Activated CD4-positive, alpha-beta T cell treated with anti-CD3 and anti-CD28 coated beads, Interleukin-2, amount 10 ng/mL, durations not matched to agents 24 days and 14 days (primary cell): ENCODE results near the gene IL1RL2. TPM values are rescaled to one million over a fixed set of nuclear protein-coding genes. Genes with fewer than 3 reads are reported as not detected.
A peak's percentile ranks its signal among the peaks of the same experiment; 100 is the strongest.

Source experiments
- DNase-seq: peaks from one replicate; pipeline ENCODE4 v3.0.0; 2022
- H3K27ac Mint-ChIP-seq: one replicate; pipeline ENCODE4 v1.8.0; 2022; ENCODE audit warnings: mild to moderate bottlenecking, mixed read lengths
- H3K27me3 Mint-ChIP-seq: one replicate; pipeline ENCODE4 v1.8.0; 2022; ENCODE audit warnings: mixed read lengths
- H3K36me3 Mint-ChIP-seq: one replicate; pipeline ENCODE4 v1.8.0; 2022; ENCODE audit warnings: low read depth, mild to moderate bottlenecking, mixed read lengths
- H3K4me1 Mint-ChIP-seq: one replicate; pipeline ENCODE4 v1.8.0; 2021; ENCODE audit warnings: mixed read lengths
- H3K4me3 Mint-ChIP-seq: one replicate; pipeline ENCODE4 v1.8.0; 2022; ENCODE audit warnings: mild to moderate bottlenecking, moderate library complexity, mixed read lengths
- H3K9me3 Mint-ChIP-seq: one replicate; pipeline ENCODE4 v1.8.0; 2021; ENCODE audit warnings: mixed read lengths
- intact Hi-C: fragments of 100-400 bp; cut with micrococcal nuclease; formaldehyde crosslinking; loops from one replicate; pipeline ENCODE4 v1.15.1; 2023
- total RNA-seq: library from RNA; stranded (reverse); gene quantifications from 2 replicates; pipeline ENCODE4 v1.2.3, GENCODE V29; 2022

Gene IL1RL2
- total RNA-seq, 1 donor from 2014 or later = 0.09 TPM

GRCh38 chr2:102193074-102193473 is 6.3 kb downstream of the IL1RL2 start:
- Mint-ChIP-seq H3K4me3 (no peak overlapping the region), H3K4me1 (peaks cover 5% of the 10 kb centered on the region), H3K9me3 (no peaks in the 10 kb centered on the region), H3K27me3 (peaks cover 18% of the 10 kb centered on the region), H3K27ac (no peak overlapping the region), H3K36me3 (no peaks in the 10 kb centered on the region)
- DNase-seq = no peak
- intact Hi-C loops = no loop called here

DNA sequence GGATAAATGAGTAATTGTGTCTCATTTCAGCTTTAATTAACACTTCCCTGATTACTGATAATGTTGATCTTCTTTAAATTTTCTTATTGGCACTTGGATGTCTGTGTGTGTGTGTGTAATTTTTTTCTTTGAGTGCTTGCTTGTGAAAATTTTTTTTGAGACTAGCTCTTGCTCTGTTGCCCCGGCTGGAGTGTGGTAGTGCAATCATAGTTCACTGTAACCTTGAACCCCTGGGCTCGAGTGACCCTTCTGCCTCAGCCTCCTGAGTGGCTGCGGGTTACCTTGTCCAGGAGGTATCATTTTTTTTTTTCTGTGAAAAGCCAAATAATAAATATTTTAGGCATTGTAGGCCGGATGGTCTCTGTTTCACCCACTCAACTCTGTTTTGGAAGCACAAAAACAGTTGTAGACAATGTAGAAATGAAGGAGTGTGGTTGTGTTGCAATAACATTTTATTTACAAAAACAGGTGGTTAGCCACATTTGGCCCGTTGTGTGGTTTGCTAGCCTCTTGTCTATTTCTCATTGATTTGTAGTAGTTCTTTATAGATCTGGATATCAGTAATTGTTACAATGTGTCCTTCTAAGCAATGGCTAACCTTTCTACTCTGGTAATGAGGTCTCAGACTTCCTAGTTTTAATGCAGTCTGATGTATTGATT is 7.9 kb downstream of the IL1RL2 start:
- Mint-ChIP-seq H3K4me3 (no peak overlapping the region), H3K36me3 (no peaks in the 10 kb centered on the region), H3K27ac (no peak overlapping the region), H3K4me1 (peaks cover 5% of the 10 kb centered on the region), H3K9me3 (no peaks in the 10 kb centered on the region), H3K27me3 (peaks cover 15% of the 10 kb centered on the region)
- intact Hi-C loops = no loop called here
- DNase-seq = no peak

DNA sequence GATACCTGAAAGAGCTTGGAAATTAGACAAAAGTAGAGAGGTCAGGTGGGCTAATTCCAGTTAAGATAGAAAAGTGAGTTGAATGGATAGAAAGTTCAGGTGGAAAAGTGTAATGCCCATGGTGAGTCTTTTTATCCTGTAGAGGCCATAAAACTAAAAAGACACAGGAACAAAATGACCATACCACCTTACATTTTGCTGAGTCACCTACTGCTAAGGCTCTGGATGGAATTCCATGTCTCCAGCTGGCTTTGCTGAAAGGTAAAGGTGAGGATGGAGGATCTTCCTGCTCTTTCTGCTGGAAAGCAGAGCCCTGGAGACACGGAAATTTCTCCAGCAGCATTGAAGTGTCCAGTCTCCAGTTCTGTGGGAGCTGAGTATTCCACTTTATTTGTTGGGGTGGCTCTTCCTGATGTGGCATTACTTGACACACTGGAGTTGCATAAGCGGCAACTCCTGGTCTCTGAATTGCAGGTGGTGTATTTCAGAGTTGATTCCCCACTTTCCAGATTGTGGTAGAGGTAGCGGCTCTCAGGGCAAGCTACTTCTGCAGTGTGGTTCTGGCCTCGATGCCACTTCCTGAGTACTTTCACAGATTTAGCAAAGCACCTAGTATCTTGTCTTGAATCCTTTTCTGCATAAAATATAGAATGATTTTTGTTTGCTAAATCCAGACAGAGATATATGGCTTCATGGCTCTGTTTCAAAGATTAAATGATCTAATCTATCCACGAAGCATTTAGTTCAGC is 10.7 kb downstream of the IL1RL2 start:
- DNase-seq = no peak
- no peak overlapping the region for H3K27ac Mint-ChIP-seq
- H3K36me3 Mint-ChIP-seq = no peaks in the 10 kb centered on the region
- H3K9me3 Mint-ChIP-seq = no peaks in the 10 kb centered on the region
- intact Hi-C loops = no loop called here
- peaks cover 5% of the 10 kb centered on the region for H3K4me1 Mint-ChIP-seq
- H3K27me3 Mint-ChIP-seq = peaks cover 10% of the 10 kb centered on the region
- no peak overlapping the region for H3K4me3 Mint-ChIP-seq

- intact Hi-C loops = no loop called here
- Mint-ChIP-seq H3K27ac (no peak overlapping the region), H3K4me3 (no peak overlapping the region), H3K27me3 (peaks cover 9% of the 10 kb centered on the region), H3K9me3 (peaks cover 5% of the 10 kb centered on the region), H3K4me1 (peaks cover 5% of the 10 kb centered on the region), H3K36me3 (no peaks in the 10 kb centered on the region)
- DNase-seq = no peak
Measured at GRCh38 chr2:102200539-102200938, 13.7 kb downstream of the IL1RL2 start.

- no peaks in the 10 kb centered on the region for H3K4me1 Mint-ChIP-seq
- no peak for DNase-seq
- H3K27ac Mint-ChIP-seq = no peak overlapping the region
- peaks cover 9% of the 10 kb centered on the region for H3K9me3 Mint-ChIP-seq
- H3K27me3 Mint-ChIP-seq = peaks cover 7% of the 10 kb centered on the region
- H3K4me3 Mint-ChIP-seq = no peak overlapping the region
- no peaks in the 10 kb centered on the region for H3K36me3 Mint-ChIP-seq
- intact Hi-C loops = no loop called here
Measured at GRCh38 chr2:102204638-102205037, 17.8 kb downstream of the IL1RL2 start.

DNA sequence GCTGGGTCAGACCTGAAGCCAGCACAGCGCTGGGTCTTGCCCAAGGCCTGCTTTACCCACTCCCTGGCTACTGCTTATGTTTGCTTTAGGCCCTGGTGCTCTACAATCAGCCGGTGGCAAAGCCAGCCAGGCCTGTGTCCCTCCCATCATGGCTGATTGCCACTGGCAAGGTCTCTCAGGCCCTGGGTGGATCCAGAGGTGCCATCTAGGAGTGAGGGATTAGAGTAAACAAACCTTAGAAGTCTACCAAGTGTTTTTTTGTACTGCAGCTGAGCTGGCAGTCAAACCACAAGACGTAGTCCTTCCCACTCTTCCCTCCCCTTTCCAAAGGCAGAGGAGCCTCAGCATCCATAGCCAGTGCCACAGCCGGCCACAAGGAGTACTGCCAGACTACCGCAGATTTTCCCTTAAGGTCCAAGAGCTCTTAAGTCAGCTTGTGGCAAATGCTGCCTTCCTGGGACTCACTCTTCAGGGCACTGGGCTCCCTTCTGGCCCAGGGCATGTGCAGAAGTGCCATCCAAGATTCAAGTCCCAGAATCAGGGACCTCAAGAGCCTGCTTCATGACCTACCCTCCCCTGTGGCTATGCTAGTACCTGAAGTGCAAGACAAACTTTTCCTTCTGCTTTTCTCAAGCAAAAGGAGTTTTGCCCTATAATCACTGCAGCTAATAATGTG is 20.0 kb downstream of the IL1RL2 start:
- Mint-ChIP-seq H3K27me3 (peaks cover 7% of the 10 kb centered on the region), H3K4me3 (no peak overlapping the region), H3K36me3 (no peaks in the 10 kb centered on the region), H3K4me1 (no peaks in the 10 kb centered on the region), H3K27ac (no peak overlapping the region), H3K9me3 (peaks cover 9% of the 10 kb centered on the region)
- no peak for DNase-seq
- intact Hi-C loops = no loop called here

DNA sequence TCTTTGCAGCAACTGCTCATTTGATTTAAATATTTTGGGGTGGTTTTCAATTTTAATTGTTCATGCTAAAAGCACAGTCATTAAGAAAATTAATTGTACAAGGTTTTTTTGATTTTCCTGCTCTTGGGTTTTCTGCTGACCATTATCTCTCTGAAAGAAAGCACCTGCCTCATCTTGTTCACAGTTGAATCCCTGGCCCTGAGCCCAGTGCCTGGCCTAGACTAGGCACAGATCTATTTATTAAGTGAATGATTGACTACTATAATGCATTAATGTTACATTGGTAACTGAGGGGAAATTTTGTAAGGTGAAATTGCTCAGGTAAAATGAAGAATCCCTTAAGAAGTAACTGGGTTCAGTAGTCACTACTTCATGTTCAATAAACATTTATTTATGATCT is 22.0 kb downstream of the IL1RL2 start:
- peaks cover 6% of the 10 kb centered on the region for H3K27me3 Mint-ChIP-seq

GRCh38 chr2:102209474-102209873 is 22.7 kb downstream of the IL1RL2 start:
- no peaks in the 10 kb centered on the region for H3K36me3 Mint-ChIP-seq
- H3K27me3 Mint-ChIP-seq = peaks cover 1% of the 10 kb centered on the region
- no peak overlapping the region for H3K27ac Mint-ChIP-seq
- no peak for DNase-seq
- H3K9me3 Mint-ChIP-seq = peaks cover 5% of the 10 kb centered on the region
- intact Hi-C loops = no loop called here
- H3K4me1 Mint-ChIP-seq = no peaks in the 10 kb centered on the region
- H3K4me3 Mint-ChIP-seq = no peak overlapping the region

More for the DNA sequence above, 22.0 kb downstream of the IL1RL2 start:
- no peak overlapping the region for H3K27ac Mint-ChIP-seq
- H3K4me3 Mint-ChIP-seq = no peak overlapping the region
- H3K4me1 Mint-ChIP-seq = no peaks in the 10 kb centered on the region
- H3K36me3 Mint-ChIP-seq = no peaks in the 10 kb centered on the region
- peaks cover 9% of the 10 kb centered on the region for H3K9me3 Mint-ChIP-seq
- intact Hi-C loops = no loop called here
- no peak for DNase-seq

GRCh38 chr2:102217032-102217431 is 30.2 kb downstream of the IL1RL2 start:
- Mint-ChIP-seq H3K4me1 (peaks cover 13% of the 10 kb centered on the region), H3K9me3 (peaks cover 37% of the 10 kb centered on the region), H3K27ac (no peak overlapping the region), H3K4me3 (no peak overlapping the region), H3K36me3 (peaks cover 20% of the 10 kb centered on the region), H3K27me3 (peaks cover 1% of the 10 kb centered on the region)
- intact Hi-C loops = no loop called here
- no peak for DNase-seq

DNA sequence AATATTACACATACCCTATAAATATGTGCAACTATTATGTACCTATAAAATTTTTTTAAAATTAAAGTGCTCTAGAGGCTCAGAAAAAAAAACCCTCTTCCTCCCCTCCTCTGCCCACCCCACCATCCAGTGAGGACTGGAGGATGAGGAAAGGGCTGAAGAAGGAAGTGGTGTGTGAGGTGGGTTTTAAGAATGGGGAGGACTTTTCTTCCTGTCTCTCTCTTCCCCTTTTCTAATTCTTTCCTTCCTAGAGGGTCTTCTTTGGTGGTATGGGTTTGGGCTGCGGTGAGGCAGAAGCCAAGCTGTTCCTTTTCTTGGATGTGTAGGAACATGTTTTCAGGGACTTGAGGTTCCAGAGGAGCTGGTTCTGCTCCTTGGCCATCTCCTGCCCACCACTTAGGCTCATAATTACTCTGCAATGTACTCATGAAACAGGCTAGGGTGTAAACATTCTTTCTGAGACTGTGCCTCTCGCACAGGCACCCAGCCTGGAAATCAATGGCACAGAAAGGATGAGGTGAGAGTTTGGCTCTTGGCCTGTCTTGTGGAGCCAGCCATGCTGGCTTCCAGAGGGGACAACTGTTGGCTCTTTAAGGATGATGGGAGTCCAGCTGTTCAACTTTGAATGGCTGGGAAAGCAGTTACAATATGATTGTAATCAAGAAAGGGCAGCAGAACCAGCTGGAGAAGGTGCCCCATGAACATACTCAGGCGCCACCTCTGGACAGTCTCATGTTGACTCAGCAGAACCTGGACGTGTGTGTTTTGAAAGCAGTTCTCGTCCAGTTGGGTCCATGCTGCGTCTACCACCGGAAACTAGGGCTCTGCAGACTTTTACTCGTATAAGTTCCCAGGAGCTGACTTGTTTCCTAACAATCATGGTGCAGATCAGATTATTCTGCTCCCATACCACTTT is 38.3 kb downstream of the IL1RL2 start:
- Mint-ChIP-seq H3K27ac (peak overlapping the region; percentile 35), H3K4me1 (peaks cover 50% of the 10 kb centered on the region), H3K9me3 (peaks cover 6% of the 10 kb centered on the region), H3K27me3 (peaks cover 3% of the 10 kb centered on the region), H3K36me3 (peaks cover 3% of the 10 kb centered on the region), H3K4me3 (no peak overlapping the region)
- intact Hi-C loops = no loop called here
- peak; percentile 55 for DNase-seq

GRCh38 chr2:102226171-102226570 is 39.3 kb downstream of the IL1RL2 start:
- Mint-ChIP-seq H3K4me3 (peak overlapping the region; percentile 47), H3K27me3 (peaks cover 2% of the 10 kb centered on the region), H3K27ac (peak overlapping the region; percentile 83), H3K9me3 (peaks cover 10% of the 10 kb centered on the region), H3K4me1 (peaks cover 53% of the 10 kb centered on the region), H3K36me3 (peaks cover 3% of the 10 kb centered on the region)
- DNase-seq = peak; percentile 53
- intact Hi-C loops = no loop called here

DNA sequence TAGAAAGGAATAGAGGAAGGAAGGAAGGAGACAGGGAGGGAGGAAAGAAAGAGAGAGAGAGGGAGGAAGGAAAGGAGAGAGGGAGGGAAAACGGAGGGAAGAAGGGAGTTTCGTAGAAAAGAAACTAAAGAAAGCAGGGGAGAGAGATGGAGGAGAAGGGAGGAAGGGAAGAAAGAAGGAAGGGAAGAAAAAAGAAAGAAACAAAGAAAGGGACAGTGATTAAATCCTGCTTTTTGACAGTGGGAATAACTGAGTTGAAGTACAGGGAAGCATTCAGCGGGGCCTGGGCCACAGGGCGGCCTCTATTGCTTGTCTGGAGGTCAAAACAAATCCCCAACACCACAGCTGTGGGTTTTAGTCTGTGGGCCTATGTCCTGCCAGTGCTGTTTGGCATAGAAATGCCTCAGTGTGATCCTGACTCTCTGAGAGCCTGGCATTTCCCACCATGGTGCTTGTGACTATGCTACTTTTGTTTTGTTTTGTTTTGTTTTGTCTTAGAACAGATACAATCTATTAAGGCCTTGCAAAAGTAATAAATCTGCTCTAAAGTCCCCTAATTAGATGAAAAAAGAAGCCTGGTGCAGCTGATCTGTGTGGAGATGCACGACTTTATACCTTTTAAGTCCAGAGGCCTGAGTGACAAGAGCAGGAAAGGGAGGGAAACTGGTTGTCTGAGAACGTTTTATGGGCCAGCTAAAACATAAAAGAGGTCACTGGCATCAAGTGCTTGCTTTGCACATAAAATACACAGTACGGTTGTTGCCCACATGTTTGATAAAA is 40.0 kb downstream of the IL1RL2 start:
- Mint-ChIP-seq H3K4me3 (peak overlapping the region; percentile 47), H3K27me3 (peaks cover 2% of the 10 kb centered on the region), H3K27ac (peak overlapping the region; percentile 93), H3K4me1 (peaks cover 53% of the 10 kb centered on the region), H3K9me3 (peaks cover 10% of the 10 kb centered on the region), H3K36me3 (peaks cover 3% of the 10 kb centered on the region)
- intact Hi-C loops = no loop called here
- DNase-seq = peak; percentile 58
